HG03354 (cell line): ENCODE measurements around the gene DDHD1.
"Not testable (repeated sequence)": the region's sequence is repeated elsewhere in the genome, so short reads cannot be mapped to it uniquely, and the experiment has no call there.

Experiments
- ATAC-seq: cut with Tn5 transposase; IDR thresholded peaks from one replicate; pipeline ENCODE4 v1.9.1; 2021; ENCODE audit warnings: mild to moderate bottlenecking; ENCODE audit not compliant: unreplicated experiment, poor library complexity, severe bottlenecking

The DDHD1 gene

GRCh38 chr14:53153702-53154112 is 584 bp upstream of the DDHD1 start:
- ATAC-seq = no peak

DNA sequence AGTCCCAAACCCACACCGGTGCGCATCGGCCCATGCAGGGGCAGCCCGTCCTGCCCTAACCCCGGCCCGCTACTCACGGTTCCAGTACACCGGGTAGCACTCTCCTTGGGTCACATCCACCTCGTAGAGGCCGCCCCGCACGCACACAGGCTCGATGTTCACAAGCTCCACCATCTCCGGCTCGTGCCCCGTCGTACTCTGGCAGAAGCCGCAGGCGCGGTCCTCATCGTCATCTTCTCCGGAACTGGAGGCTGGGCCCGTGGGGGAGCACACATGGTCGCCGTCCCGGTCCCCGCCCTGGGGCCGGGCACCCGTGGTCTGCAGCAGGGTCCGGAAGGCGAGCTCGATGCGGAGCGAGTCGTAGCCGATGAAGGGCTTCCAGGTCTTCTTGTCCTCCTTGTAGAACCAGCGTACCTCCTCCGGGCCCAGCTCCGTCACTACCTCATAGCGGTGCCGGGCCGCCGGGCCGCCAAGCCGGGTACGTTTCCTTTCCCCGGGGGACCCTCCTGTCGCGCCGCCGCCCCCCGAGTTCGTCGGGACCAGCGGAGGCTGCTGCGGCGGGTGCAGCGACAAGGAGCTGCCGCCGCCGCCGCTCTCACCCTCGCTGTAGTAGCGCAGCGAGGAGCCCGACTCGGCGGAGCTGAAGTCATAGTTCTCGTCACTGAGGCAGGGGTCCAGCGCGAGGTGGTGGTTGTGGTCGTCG is 788 bp downstream of the DDHD1 start:
- peak; percentile 34 for ATAC-seq

DNA sequence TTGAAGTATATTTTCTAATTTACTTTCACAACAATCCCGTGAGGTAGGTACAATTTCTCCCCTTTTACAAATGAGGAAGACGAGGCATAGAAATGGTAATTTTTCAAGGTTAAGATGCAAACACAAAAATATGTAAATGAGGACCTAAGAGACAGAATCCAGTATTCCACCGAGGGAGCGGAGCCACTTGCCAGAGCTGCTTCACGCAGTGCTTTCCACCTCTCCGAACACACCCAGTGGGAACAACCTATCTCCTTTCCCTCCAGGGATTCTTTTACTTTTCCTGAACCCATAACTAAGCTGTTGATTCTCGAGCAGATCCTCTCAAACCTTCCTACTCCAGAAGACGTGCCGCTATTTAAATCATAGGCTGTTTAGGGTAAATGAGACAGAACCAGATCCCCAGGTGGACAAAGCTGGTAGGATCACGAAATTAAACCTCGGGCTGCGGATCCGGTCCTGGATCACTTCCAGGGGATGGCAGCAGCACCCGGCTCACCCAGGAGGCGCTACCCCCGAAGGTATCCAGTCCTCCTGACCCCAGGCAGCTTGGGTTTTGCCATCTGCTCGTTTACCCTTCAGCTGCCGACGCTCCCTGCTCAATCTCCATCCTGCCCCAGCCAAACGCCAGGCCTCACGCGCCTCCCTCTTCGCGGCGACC is 1.5 kb downstream of the DDHD1 start:
- ATAC-seq = no peak

DNA sequence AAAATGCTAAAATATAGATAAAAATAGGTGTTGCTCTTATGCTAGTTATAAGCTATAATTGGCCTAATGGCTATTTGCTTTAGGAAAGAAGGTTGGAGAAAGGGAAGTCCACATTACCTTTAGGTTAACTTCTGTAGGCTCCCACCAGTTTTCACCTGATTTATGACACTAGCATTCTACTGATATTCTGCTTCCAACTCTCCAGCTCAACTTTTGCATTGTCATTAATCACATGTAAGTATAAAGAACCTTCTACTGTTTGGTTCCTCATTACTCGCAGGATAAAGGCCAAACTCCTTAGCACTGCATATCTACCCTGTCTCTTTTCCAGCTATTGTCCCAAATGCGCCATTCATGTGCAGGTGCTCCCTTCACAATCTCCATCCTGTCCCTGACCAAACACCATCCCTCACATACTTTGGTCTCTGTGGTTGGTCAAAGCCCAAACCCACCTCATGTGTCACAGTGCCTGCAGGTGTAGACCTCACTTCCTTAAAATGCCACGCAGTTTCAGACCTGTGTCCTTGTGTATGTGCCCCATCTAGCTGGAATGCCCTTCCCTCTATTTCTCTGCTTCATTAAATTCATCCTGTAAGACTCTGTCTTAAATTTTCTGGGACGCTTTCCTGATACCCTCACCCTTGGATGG is 3.3 kb downstream of the DDHD1 start:
- ATAC-seq = no peak

- no peak for ATAC-seq
These were observed 4.5 kb downstream of the DDHD1 start for GRCh38 chr14:53148671-53149070.

GRCh38 chr14:53147893-53148292 is 5.2 kb downstream of the DDHD1 start:
- no peak for ATAC-seq

DNA sequence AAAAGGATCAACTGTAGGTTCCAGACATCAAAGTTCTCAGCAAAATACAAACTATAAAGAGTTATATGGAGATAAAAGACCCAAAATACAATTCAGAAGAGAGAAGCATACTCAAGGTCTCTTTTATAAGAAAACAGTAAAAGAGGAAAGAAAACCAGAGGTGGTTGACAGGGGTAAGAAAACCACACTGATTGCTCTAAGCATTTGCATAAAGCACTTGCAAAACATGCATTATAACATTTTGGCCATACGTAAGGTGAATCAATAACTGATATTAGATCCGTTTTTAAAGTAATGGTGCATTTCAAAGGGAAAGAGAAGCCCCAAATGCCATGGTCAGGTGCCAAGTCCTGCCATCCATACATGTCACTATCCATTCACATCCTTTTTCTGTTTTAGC is 5.9 kb downstream of the DDHD1 start:
- peak; percentile 50 for ATAC-seq

DNA sequence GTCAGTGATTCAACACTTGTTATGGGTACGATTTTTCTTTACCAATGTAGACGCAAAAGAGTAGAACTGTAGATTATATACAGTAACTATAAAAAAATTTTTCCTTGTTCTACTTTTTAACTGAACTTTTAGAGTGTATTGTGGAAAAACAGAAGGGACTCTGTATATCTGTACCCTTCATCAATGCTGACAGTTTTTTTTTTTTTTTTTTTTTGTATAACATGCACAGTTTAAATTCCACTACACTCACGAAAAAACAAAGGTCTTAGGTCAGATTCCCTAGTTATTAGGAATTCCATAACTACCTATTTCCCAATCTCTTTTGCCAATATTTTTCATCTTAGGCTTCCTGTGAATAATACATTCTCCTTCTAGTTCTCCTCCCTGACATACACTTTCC is 6.4 kb downstream of the DDHD1 start:
- ATAC-seq = no peak

GRCh38 chr14:53144244-53144643 is 8.9 kb downstream of the DDHD1 start:
- ATAC-seq = peak; percentile 73

GRCh38 chr14:53140585-53140984 is 12.5 kb downstream of the DDHD1 start:
- ATAC-seq = no peak

DNA sequence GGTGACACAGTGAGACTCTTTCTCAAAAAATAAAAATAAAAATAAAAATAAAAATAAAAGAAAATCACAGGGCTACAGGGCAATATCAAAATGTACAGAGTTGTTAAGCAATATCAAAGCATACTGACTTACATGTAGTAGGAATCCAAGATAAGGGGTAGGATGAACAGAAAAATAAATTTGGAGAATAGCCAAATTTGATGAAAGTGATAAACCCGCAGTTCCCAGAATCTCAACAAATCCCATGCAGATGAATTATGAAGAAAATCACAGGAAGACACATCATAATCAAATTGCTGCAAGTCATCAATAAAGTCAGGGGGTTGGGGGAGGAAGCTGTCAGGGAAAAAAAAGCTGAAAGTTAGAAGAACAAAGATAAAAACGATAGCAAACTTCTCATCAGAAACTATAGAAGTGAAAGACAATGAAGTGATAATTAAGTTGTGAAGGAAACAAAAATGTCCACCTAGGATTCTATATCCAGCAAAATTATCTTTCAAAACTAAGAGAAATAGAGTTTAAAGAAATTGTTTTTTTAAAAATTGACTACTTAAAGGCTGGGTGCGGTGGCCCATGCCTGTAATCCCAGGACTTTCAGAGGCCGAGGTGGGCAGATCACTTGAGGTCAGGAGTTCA is 15.4 kb downstream of the DDHD1 start:
- no peak for ATAC-seq

DNA sequence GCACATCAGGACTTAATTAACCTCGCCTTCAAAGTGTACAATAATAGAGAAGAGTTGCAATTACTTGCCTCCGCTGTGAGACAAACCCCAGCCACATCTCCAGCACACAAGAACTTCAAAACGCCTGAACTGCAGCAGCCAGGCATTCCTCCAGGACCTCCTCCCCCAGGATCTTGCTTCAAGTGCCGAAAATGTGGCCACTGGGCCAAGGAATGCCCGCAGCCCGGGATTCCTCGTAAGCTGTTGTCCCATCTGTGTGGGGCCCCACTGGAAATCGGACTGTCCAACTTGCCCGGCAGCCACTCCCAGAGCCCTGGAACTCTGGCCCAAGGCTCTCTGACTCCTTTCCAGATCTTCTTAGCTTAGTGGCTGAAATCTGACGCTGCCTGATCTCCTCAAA is 22.6 kb downstream of the DDHD1 start:
- ATAC-seq = not testable (repeated sequence)

- ATAC-seq = no peak
These were observed 24.7 kb downstream of the DDHD1 start for GRCh38 chr14:53128303-53129028.

- no peak for ATAC-seq
These were observed 25.3 kb downstream of the DDHD1 start for GRCh38 chr14:53127832-53128231.

DNA sequence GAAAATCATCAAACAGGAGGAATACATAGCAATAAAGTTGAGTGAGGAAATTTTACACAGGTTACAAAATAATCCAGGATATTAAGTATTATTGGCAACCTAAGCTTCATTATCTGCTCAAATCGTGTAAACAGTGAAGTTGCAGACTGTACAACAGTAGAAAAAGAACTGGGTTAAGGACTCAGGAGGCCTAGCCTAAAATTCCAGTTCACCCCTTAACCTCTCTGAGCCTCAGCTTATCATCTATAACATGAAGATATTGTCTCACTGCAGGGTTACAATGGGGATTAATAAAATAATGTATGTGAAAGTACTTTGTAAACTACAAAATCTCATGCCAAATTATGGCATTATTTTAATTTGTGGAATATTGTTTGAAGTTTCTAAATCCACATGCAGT is 26.0 kb downstream of the DDHD1 start:
- no peak for ATAC-seq

GRCh38 chr14:53126731-53127130 is 26.4 kb downstream of the DDHD1 start:
- no peak for ATAC-seq

DNA sequence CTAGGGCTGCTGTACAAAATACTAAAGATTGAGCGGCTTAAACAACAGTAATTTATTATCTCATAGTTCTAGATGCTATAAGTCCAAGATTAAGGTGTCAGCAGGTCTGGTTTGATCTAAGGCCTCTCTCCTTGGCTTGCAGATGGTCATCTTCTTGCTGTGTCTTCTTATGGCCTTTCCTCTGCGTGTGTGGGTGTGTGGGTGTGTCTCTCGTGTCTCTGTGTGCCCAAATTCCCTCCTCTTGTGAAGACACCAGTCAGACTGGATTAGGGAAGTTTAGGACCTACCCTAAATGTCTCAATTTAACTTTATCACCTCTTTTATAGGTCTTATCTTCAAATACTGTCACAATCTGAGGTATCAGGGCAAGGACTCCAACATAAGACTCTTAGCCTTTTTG is 28.3 kb downstream of the DDHD1 start:
- no peak for ATAC-seq

DNA sequence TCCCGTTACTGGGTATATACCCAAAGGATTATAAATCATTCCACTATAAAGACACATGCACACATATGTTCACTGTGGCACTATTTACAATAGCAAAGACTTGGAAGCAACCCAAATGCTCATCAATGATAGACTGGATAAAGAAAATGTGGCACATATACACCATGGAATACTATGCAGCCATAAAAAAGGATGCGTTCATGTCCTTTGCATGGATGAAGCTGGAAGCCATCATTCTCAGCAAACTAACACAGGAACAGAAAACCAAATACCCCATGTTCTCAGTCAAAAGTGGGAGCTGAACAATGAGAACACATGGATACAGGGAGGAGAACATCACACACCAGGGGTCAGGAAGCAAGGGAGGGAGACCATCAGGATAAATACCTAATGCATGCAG is 31.7 kb downstream of the DDHD1 start:
- not testable (repeated sequence) for ATAC-seq

DNA sequence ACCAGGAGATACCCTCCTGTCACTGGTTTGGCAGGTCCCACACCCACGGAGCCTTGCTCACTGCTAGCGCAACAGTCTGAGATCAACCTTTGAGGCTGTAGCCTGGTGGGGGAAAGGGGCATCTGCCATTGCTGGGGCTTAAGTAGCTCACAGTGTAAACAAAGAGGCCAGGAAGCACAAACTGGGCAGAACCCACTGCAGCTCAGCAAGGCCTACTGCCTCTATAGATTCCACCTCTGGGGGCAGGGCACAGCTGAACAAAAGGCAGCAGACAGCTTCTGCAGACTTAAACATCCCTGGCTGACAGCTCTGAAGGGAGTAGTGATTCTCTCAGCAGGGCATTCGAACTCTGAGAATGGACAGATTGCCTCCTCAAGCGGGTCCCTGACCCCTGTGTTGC is 35.6 kb downstream of the DDHD1 start:
- not testable (repeated sequence) for ATAC-seq

- no peak for ATAC-seq
These were observed 39.1 kb downstream of the DDHD1 start for GRCh38 chr14:53113989-53114388.
